Choroid plexus epithelial cell (primary cell): ENCODE measurements around the gene RNF19B.

Experiments
- DNase-seq: peaks from one replicate; pipeline ENCODE4 v3.0.0-alpha.2; 2010; ENCODE audit warnings: low read depth
- H3K4me3 ChIP-seq: 2 replicates; pipeline ENCODE4 v1.5.1; 2011; ENCODE audit warnings: low read depth, mild to moderate bottlenecking, control low read depth, low read length, moderate library complexity
- CTCF ChIP-seq: conservative IDR thresholded peaks from 2 replicates; pipeline ENCODE4 v1.5.1; 2011; ENCODE audit warnings: low read depth, mild to moderate bottlenecking, control low read depth, inconsistent platforms, low read length, moderate library complexity

Gene RNF19B

DNA sequence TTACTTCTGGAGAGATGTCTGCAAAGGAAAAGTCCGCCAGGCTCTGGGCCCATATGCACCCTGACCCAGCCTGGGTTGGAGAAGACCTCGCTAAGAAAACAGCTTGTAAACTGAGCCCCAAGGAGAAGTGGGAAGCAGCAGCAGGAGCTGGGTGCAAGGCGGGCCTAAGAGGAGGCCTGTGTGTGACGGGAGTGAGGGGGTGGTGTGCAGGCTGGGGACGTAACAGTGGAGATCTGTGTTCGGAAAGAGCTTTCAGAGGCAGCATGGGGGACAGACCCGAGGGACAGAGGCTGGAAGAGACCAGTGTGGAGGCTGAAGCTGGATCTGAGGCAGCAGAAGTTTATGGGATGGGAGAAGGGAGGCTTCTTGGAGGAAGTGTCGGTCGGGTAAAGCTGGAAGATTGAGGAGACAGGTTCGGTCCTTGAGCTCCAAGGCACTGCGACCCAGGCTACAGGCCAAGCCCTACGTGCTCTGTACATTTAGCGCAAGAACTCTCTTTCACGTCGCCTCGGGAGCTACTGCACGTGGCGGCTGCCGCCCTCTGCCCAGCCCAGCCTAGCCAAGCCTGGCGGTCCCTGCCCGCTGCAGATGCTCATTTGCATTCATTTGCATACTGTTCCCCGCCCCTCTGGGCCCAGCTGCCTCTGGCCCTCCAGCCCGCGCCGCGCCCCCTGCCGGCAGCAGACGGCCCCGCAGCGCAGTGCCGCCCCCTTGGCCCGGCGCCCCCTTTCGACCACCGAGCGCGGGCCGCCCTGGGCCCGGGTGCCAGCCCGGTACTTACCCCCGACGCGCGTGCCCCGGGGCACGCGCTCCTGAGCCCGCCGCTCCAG is 72.0 kb downstream of the RNF19B start:
- H3K4me3 ChIP-seq, result peak overlapping the region; percentile 49
- peak; percentile 21 for DNase-seq
- TF ChIP-seq CTCF, result peak; percentile 29

DNA sequence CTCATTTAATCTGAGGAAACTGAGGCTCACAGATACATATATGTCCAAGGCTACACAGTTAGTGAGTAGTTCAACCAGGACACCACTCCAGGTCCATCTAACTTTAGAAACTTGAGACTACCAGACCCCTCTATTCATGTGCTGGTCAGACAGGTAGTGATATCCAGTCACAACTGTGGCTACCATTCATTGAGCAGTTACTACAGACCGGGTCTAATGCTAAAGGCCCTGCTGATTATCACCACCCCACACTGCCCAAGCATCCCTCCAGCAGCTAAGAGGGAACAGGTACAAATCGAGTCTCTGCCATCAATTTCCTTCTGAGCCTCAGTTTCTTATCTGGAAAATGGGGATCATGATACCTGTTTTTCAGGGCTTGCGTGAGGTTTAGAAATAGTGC is 73.0 kb downstream of the RNF19B start:
- no peak for TF ChIP-seq CTCF
- no peak overlapping the region for H3K4me3 ChIP-seq

GRCh38 chr1:32891241-32891570 is 73.4 kb downstream of the RNF19B start:
- no peak for TF ChIP-seq CTCF
- no peak for DNase-seq

More for the DNA sequence above, 73.0 kb downstream of the RNF19B start:
- DNase-seq, result no peak

DNA sequence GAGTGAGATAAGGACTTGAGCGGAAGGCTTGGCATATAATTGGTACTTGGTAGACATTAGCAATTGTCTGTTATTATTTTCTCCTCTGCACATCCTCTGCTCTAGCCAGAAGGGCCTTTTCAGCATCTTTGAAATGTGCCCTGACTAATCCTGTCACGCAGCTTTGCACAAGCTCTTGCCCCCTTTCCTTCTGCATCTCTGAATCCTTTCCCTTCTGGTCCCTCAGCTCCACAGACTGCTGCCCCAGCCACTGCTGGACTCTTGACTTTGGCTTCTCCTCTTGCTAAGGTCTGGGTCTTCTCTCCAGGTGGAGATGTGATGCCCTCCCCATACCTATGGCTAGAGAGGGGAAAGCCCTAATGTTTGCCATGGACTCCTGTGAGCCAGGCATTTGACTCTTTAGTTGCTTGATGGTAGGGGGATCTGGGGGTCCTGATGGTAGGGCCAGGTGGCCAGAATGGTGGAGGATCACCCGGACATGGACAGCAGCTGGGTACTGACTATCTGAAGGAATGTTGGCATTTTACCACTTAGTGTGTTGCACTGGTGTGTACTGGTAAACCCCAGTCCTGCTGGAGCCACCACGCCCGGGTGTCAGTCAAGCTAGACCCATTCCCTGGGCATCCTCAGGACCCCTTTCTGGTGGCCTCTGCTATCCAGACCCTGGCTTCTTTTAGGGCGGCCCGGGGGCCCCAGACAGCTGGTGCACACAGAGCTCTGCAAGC is 73.9 kb downstream of the RNF19B start:
- no peak for TF ChIP-seq CTCF

More at GRCh38 chr1:32891241-32891570, 73.4 kb downstream of the RNF19B start:
- no peak overlapping the region for H3K4me3 ChIP-seq

DNA sequence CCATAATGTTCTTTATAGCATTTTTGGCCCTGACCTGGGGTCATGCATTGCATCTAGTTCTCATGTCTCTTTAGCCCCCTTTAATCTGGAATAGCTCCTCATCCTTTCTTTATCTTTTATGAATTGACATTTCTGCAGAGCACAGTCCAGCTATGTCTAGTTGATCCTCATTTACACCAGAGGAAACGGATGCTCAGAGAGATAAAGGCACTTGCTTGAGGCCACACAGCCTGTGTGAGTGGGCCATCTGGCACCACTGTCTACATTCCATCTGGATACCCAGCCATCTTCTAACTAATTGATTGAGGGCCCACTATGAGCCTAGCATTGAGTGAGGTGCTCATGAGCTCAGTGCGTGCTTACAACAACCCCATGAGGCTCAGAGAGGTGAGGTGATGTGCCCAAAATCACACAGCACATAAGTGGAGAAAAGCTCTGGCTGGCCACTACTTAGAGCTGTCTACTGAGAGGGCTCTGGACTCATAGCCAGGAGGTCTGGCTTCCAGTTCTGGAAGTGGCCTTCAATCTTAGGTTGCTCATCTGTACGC is 74.8 kb downstream of the RNF19B start:
- DNase-seq, result no peak
- no peak for TF ChIP-seq CTCF

More for the DNA sequence above, 73.9 kb downstream of the RNF19B start:
- H3K4me3 ChIP-seq, result no peak overlapping the region
- DNase-seq, result no peak

GRCh38 chr1:32888677-32889420 is 75.8 kb downstream of the RNF19B start:
- H3K4me3 ChIP-seq, result no peak overlapping the region
- no peak for TF ChIP-seq CTCF
- no peak for DNase-seq

More for the DNA sequence above, 74.8 kb downstream of the RNF19B start:
- H3K4me3 ChIP-seq, result no peak overlapping the region
